Measurements from ENCODE around the gene CBX7.
"Not testable (repeated sequence)": the region's sequence is repeated elsewhere in the genome, so short reads cannot be mapped to it uniquely, and the experiment has no call there.

The CBX7 gene

DNA sequence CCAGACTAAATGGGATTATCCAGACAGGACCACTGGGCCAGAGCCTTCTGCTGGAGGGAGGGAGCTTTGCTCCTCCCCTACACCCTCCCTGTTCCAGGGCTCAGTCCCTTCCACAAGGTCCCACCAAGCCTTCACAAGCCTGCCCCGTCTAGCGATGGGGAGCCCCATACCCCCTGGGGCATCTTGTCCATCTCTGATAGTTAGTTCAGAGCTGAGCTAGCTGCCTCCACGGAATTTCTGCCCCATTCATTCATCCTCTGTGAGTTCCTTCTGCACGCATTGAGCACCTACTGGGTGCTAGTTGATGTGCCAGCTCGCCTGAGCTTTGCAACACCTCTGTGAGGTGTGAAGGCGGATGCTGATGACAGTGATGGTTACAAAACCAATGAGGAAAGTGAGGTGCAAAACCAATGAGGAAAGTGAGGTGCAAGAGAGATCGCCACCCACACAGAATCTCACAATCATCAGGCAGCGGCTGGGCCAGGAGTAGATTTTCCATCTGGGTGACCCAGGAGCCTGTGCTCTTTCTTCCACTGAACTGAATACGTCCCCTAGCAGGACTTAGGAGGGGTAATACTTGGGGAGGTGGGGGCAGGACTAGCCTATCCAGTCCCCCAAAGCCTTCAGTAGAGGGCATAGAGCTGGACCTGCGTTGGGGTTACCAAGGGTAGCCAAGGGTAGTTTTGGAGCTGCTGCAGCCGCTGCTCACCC, 21.5 kb upstream of the CBX7 start:
- peak; percentile 49 for DNase-seq

DNA sequence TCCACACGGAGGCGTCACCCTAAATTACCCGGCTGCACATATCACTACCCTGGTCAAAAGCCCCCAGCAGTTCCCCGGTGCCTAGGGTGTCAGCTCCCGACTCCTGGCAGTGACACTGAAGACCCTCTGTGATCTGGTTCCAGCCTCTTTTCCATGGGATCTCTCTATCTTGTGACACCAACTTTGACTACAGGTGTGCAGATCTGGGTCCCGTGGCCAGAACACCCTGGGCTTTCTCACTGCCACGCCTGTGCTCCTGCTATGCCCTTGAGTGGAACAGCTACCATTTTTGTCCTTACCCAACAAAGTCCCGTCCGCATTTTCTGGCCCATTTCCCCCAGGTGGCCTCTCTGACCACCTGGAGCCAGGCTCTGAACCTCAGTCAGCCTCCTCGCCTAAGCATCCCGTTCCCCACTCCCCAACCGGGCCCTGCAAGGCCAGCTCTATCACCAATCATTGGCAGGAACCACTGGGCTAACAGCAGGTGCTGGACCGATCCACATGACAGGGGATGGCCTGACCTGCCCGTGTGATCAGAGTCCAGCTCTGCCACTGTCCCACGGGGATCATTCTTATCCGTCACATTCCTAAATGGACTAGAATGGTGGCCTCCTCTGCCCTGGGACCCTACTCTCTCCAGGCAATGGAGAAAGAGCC, 20.7 kb upstream of the CBX7 start:
- DNase-seq = no peak

DNA sequence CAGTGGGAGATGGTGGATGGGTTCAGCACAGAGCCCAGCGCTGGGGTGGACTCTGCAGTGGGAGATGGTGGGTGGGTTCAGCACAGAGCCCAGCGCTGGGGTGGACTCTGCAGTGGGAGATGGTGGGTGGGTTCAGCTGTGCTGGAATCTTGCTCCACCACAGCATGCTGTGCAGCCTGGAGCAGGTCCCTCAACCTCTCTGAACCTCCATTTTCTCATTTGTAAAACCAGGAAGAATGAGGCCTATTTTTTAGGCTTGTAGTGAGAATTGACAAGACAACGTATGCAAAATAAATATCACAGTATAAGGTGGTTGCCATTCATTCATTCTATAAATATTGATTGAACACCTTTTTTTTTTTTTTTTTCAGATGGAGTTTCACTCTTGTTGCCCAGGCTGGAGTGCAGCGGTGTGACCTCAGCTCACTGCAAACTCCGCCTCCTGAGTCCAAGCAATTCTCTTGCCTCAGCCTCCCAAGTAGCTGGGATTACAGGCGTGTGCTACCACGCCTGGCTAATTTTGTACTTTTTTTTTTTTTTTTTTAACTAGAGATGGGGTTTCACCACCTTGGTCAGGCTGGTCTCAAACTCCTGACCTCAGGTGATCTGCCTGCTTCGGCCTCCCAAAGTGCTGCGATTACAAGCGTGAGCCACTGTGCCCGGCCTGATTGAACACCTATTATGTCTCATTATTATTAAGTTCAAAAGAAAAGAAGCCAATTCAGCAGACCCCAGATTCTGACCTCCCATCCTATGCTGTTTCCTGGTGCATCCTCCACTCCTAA, 20.0 kb upstream of the CBX7 start:
- DNase-seq = not testable (repeated sequence)

DNA sequence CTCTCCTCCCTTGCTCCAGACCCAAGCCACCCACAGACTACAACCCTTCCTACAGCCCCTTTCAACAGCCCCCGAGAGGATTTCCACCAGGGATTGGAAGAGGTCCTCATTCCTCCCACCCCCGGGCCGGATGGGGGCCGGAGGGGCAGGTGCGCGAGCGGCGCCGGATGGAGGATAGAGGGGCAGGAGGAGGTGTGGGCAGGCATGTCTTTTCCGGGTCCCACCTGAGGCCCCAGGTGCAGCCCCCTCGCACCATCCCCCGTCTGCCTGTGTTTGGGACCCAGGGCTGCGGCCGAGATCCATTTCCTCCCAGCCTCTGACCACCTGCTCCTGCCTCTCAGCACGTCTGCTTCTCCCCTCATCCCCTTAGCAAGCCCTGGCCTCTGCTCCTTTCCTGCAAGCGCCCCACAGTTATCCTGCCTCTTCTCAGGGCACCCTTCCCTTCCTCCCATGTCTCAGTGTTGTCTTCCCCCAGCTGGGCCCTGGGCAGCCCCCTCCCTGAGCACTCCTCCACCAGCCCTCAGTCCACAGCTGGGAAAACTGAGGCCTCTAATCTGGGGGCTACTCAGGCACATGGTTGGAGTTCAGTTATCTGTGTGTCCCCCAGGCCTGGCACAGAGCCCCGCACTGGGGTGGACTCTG, 19.3 kb upstream of the CBX7 start:
- no peak for DNase-seq

DNA sequence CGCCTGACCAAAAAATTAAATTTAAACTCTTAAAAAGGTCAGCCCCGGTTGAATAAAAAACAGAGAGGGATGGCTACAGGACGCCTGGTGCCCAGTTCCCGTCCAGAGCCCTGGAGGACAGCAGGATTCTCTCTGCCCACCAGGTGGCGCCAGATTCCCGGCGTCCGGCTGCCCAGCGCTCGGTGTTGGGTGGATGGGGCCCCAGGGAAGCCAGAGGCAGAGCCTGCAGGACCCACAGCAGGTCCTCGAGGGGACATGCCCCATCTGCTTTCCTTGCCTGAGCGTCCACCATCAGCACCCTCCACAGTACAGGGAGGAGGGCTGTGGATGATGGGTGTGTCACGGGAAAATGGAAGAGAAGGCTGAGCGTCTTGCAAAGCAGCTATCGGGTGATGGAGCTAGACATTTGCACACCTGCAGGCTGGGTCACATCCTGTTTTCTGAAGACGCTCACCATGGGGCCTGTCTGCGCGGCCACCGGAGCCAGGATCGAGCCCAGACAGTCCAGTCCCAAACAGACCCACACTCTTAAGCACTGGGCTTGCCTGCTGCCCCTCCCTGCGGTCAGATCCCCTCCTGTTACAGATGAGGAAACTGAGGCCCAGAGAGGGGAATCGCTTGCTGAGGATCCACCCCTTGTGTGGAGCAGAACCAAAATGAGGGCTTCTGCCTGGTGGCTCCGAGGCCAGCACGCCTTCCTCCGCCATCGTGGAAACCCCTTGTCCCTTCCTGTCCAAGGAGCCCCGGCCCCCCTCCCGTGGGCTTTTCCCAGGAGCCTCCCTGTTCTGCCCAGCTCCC, 18.5 kb upstream of the CBX7 start:
- DNase-seq = peak; percentile 88

DNA sequence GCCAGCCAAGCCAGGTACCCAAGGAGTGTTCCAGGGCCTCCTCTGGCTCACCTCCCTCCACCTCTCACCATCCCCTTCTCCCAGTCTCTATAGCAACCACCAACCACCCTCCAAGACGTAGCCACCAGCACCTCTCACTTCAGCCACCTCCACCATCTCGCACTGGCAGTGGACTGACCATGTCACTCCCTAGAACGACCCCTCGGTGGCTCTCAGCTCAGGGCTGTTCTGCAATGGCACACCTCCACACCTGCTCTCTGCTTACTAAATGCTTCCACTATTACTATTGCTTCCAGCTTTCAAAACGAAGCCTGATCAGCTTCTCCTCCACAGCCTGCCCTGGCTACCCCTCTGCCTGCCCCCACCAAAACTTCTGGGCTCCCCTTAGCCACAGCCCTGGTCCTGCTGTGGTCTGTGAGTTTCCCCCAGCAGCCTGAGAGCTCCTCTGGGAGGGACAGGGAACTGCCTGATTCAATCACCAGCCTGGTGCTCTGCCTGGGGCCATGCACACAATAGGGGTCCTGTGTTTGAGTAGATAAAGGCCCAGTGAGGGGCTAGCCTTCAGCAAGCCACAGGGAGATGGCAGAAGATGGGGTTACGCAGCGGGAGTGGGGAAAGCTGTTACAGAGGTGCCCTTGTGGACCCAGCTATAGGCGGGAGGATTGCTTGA, 17.5 kb upstream of the CBX7 start:
- no peak for DNase-seq

DNA sequence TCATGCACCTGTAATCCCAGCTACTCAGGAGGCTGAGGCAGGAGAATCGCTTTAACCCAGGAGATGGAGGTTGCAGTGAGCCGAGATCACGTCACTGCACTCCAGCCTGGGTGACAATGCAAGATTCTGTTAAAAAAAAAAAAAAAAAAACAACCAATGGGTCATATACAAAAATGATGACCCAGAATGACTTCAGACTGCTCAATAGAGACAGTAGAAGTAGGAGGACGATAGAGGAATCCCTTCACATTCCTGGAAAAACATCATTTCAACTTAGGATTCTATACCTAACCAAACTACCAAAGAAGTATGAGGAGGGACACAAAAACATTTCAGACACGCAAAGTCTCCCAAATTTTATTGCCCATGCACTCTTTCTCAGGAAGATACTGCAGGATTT, 14.1 kb upstream of the CBX7 start:
- no peak for DNase-seq

DNA sequence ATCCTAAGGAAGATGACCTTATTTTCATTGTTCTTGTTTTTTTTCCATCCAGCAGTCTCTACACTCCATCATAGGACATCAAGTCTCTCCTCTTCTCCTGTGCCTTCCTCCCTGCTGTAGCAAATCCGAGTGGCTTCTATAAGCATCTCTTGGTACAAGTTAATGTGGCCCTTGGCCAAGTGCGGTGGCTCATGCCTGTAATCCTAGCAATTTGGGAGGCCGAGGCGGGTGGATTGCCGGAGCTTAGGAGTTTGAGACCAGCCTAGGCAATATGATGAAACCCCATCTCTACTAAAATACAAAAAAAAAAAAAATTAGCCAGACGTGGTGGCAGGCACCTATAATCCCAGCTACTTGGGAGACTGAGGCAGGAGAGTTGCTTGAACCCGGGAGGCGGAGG, 3.6 kb upstream of the CBX7 start:
- DNase-seq = not testable (repeated sequence)

DNA sequence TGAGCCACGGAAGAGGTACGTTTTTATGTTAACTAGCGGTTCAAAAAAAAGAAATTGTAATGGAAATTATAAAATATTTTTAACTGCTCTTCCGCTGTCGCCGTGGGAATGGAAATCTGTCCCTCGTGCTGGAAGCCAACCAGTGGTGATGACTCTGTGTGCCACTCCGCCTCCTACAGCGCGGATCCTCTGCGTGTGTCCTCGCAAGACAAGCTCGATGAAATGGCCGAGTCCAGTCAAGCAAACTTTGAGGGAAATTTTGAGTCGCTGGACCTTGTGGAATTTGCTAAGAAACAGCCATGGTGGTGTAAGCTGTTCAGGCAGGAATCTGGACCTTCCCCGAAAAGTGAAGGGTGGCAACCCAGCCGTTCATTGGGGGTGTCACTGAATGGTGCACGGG, 2.9 kb upstream of the CBX7 start:
- DNase-seq = no peak

DNA sequence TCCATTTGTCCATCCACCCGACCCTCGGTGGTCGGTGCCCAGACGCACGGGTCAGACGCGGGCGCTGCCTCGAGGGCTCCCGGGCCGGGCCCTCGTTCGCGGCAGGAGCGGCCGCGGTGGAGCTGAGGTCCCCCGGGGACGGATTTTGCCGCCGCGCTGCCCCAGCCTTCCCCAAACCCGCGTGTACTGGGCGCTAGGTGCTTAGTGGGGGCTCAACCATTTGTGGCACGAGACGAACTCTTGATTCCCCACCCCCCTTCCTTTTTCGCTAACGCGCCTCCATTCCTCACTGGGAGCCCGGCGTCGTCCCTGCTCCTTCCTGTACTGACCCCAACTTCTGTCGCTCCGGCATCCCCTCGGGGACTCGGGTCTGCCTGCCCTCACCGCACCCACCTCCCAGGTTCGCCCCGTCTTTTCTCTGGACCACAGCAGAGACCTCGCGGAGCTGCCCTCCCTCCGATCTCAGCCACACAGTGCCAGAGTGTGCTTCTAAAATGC, 789 bp upstream of the CBX7 start:
- DNase-seq = no peak

DNA sequence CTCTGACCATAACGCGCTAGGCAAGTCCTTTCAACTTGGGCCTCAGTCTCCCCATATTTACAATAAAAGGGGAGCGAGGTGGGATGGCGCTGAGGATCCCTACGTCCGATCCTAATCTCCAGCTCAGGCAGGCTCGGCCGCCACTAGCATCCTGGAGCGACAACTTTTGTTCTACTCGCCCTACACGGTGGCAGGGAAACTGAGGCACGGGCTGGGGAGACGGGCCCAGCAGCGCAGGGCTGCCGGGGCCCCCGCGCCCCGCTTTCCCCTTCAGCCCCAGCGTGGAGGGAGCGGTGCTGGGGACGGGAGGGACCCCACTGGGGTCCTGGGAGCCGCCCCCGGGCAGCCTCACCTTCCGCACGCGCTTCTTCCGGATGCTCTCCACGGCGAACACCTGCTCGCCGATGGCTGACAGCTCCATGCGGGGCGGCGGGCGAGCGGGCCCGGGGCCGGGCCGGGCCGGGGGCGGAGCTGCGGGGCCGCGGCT, 413 bp downstream of the CBX7 start:
- no peak for DNase-seq

DNA sequence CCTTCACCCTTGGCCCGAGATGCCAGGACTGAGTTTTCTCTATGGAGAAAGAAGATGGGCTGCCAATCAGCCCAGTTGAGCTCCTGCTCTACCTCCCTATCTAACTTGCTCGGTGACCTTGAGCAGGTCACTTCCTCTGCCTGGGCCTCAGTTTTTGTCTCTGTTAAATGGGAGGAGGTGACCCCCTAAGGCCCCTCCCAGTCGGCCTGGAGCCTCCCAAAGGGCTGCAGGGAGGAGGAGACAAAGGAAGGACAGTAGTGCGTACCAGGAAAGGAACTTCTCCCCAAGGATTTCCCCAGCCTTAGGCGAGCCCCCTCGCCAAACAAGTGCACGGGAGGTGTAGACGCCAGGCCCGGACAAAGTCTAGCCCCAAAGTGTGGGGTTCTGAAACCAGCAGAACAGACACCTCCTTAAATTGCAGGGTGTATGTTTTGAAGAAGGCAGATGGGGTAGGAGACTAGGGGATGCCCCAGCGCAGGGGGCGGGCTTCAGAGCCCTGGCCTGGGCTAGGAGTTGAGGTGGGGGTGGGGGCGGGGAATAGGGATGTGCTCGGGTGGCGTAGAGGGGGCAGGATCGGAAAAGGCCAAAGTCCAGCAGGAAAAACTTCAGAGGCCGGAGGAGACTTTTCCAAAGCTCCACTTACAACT, 1.0 kb downstream of the CBX7 start:
- DNase-seq = no peak

DNA sequence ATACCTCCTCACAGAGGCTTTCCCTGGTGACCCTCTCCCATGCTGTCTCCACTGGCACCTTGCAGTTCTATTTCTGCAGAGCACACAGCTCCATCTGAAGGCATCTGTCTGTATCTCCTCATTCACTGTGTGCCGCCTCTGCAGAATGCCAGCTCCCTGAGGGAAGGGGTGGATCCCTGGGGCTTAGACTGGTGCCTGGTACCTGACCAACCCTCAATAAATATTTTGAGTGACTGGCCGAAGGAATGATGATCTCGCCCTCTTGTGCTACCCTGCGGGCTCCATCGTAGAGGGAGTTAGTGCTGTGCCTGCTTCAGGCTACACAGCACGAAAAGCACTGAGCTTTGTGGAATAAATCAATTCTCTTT, 1.6 kb downstream of the CBX7 start:
- no peak for DNase-seq

DNA sequence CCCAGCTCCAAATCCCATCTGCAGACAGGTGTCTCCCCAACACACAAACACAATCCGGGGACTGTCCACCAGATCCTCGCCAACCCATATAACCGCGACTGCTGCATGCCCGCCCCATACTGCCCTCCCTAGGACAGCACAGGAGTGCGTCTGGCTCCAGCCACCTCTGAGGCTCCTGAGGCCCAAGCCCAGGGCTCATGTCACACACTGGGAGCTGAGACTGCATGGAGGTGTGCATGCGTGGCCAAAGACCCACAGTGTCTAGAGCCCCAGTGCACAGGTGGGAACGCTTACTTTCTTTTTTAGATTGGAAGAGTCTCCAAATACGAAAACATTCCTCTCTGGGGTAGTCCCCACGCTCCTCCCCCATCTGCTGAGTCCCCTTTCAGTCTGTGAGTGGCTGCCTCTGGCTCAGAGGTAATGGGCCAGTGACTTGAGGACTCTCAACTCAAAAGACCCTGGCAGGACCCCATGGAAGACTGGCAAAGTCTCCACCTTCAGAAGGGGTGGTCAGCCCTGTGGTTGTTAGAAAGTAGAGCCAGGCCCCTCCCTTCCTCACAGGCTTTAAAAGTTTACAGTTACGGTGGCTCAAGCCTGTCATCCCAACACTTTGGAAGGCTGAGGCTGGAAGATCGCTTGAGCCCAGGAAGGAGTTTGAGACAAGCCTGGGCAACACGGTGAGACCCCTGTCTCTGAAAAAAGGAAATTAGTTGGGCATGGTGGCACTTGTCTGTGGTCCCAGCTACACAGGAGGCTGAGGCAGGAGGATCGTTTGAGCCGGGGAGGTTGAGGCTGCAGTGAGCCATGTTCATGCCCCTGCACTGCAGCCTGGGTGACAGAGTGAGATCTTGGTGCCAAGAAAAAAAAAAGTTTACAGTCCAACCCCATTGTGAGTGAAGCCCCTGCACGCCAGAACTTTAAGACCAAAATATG, 2.3 kb downstream of the CBX7 start:
- DNase-seq = no peak

DNA sequence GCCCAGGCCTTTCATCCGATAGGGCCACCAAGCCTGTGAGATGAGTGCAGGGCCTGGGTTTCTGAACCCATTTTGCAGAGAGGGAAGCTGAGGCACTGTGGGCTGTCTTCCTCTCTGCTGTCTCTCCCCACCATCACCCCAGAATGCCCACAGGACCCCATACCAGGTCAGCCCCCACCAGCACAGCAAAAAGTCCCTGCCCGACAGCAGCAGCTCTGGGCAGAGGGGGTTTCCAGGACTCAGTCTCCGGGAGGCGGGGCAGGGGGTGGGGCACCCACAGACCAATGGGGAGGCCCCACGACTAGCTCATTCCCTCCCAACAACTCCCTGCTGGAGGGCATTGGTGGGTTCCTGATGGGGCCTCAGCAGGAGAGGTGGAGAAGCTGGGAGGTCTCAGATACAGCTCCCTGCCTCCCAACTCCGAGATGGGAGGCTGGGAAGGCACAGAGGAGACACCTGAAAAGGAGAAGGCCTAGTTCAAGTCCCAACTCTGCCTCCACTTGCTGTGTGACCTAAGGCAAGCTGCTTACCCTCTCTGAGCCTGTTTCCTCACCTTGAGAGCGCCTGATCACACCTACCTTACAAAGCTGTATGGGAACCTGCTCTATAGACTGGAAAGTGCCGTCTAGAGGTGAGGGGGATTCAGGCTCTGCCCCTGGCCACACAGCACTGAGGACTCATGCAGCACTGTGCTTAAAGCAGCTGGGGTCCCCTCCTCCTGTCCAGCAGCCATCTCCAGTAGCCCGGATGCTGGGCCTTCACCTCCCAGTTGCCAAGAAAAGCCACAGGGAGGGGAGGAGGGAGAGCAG, 3.5 kb downstream of the CBX7 start:
- peak; percentile 73 for DNase-seq

DNA sequence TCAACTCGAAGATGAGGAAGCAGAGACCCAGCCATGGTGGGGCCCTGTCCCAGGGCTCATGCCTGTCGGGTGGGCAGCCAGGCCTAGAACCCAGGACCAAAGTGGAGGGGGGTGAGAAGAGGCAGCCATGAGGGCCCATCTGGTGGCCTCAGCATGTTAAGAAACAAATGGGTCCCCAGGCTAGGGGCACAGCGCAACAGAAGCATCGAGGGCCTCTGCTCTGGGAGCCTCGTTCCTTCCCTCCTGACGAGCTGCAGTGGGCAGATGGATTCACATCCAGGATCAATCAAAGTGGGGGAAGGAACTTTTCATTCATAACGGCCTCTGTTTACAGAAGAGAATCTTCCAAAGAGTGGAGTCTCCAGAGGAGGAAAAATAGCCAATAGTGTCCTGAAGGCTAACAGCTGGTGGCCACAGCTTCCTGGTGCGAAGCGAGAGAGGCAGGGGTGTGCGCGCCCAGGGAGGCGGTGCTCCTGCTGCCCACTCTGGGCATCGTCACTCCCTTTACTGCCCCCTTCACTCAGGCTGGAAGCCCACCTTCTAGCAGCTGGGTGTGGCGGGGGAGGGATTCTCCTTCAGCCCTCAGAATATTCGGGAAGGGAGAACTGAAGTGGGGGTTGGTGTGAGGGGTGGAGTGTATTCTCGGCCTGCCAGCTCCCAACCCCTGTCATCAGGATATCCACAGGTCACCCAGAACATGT, 4.3 kb downstream of the CBX7 start:
- DNase-seq = no peak

DNA sequence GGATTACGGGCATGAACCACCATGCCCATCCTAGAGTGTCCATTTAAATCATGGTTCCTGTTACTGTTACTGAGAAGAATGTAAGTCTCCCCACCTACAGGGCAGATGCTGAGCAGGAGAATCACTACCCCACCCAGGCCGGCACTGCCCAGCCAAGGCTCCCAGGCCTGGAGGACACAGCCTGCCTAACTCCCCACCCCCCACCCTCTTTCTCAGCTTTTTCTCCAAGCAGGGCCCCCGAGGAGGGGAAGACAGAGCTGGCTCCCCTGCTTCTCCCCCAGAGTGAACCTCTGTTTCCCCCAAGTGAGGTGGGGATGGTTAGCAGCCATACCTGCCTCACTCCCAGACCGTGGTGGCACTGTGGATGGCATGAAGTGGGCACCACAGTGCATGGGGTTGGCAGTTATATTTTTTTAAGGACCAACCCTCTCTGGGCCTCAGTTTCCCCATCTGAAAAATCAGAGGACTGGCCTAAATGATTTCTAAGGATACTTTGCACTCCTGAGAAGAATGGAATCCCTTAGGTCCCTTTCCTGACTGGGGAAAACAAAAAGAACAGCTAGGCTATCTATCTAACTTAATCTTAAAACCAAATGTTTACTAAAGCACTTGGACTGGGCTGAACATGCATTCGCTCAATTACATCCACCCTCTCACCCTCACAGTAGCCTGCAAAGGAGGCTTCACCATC, 5.0 kb downstream of the CBX7 start:
- DNase-seq = no peak

Data from stimulated activated CD4-positive, alpha-beta T cell treated with anti-CD3 and anti-CD28 coated beads, Interleukin-15, amount 100 ng/mL, for 24 hours (primary cell).